GM18868 (cell line): ENCODE results near the gene LAMC1.
"Not testable (repeated sequence)": the region's sequence is repeated elsewhere in the genome, so short reads cannot be mapped to it uniquely, and the experiment has no call there.

Experiments used
- ATAC-seq: cut with Tn5 transposase; IDR thresholded peaks from one replicate; pipeline ENCODE4 v1.9.1; 2021; ENCODE audit warnings: mild to moderate bottlenecking, moderate library complexity; ENCODE audit not compliant: unreplicated experiment

The LAMC1 gene

DNA sequence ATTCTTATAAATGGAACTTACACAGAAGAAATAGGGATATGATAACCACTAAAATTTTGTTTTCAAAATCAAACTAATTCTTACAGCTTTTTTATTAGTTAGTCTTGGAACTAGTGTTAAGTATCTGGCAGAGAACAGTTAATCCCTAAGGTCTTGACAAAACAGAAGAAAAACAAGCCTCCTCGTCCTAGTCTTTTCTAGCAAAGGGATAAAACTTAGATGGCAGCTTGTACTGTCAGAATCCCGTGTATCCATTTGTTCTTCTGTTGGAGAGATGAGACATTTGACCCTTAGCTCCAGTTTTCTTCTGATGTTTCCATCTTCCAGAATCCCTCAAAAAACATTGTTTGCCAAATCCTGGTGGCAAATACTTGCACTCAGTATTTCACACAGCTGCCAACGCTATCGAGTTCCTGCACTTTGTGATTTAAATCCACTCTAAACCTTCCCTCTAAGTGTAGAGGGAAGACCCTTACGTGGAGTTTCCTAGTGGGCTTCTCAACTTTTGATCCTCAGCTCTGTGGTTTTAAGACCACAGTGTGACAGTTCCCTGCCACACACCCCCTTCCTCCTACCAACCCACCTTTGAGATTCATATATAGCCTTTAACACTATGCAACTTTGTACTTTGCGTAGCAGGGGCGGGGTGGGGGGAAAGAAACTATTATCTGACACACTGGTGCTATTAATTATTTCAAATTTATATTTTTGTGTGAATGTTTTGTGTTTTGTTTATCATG lies 120.5 kb downstream of the LAMC1 start:
- no peak for ATAC-seq

DNA sequence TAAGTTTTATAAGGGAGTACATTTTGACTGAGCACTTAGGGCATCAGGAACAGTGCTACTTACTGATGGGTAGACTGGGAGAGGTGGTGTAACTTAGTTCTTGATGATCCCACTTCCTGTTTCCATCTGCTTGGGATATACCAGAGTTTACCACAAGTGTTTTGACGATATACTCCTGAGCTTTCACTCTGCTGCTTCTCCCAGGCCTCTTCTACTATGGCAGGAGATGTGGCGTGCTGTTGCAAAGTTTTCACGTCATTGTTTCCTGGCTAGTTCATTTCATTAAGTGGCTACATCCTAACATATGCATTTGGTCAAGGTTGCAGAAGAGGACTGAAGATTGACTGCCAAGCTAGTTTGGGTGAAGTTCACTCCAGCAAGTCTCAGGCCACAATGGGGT lies 121.5 kb downstream of the LAMC1 start:
- ATAC-seq, result no peak

- no peak for ATAC-seq
These were observed 124.5 kb downstream of the LAMC1 start for GRCh38 chr1:183147735-183148134.

DNA sequence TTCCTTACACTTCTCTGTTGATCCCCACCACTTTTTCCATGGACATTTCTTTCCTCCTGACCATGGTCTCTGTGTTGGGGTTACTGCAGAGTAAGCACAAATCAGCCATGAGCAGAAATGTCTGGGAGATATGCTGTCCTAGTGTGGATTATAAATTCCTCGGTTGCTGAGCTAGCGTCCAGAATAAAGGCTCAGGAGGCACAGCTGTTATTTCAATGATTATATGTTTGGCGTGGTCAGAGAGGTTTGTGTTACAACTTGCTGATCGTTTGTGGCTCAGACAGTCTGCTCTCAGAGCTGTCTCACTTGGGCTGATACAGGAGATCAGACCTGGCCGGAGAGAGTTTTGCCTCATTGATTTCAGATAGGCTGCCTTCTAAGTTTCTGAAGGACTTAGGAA lies 125.4 kb downstream of the LAMC1 start:
- ATAC-seq, result no peak

- no peak for ATAC-seq
These were observed 126.1 kb downstream of the LAMC1 start for GRCh38 chr1:183149273-183149672.

DNA sequence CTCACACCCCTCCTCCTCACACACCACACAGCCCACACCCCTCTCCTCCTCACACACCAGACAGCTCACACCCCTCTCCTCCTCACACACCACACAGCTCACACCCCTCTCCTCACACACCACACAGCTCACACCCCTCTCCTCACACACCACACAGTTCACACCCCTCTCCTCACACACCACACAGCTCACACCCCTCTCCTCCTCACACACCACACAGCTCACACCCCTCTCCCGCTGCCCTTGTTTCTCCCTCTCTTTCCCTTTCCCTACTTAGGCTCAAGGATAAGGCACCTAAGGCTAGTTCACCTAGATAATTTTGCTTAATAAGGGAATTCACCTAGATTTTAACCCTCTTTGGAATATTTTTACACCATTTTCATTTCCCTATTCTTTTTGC lies 126.8 kb downstream of the LAMC1 start:
- ATAC-seq, result not testable (repeated sequence)

DNA sequence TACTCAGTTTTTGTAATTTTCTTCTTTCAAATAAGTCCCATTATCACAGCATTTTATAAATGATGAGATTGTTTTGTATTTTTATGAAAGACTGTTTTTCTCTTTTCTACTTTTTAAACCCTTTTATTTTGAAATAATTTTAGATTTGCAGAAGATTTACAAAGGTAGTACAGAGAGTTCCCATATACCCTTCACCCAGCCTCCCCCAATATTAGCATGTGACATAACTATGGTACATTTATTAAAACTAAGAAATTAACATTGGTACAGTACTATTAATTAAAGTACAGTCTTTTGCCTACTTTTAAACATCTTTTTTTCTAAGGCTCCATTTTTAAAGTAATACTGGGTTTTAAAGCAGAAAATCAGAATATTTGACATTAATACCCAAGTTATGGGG lies 127.2 kb downstream of the LAMC1 start:
- ATAC-seq, result no peak

GRCh38 chr1:183152180-183152579 lies 129.0 kb downstream of the LAMC1 start:
- no peak for ATAC-seq

DNA sequence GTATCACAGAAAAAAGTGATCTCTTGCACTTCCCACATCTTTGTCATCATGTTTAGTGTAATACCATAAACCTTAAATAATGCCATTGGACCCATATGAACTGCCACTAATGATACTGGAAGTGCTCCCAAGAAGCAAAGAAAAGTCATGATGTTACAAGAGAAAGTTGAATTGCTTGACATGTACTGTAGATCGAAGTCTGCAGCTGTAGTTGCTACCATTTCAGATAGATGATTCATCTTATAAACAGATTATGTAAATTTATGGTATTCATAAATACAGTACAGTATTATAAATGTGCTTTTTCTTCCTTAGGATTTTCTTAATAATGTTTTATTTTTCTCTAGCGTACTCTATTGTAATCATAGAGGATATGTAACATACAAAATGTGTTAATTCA lies 132.7 kb downstream of the LAMC1 start:
- no peak for ATAC-seq

DNA sequence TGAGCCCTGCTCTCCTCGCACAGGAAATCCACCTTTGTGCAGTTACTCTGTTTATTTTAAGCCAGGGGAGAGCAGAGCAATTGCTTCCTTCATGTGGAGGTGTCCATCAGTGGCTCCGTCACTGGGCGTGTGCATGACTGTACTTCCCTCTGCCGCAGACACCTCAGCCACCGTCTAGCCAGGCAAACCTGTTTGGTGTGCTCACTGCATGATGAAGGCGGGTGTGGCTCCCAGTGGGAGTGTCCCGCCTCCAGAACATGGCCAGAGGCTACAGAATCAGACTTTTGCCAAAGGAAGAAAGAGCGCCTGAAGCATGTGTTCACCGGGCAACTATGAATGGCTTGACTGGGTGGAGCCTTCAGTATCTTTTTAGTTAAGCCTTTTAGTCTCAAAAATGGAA lies 136.7 kb downstream of the LAMC1 start:
- ATAC-seq, result no peak

- no peak for ATAC-seq
These were observed 138.2 kb downstream of the LAMC1 start for GRCh38 chr1:183161391-183161790.

GRCh38 chr1:183163316-183163715 lies 140.1 kb downstream of the LAMC1 start:
- ATAC-seq, result no peak

DNA sequence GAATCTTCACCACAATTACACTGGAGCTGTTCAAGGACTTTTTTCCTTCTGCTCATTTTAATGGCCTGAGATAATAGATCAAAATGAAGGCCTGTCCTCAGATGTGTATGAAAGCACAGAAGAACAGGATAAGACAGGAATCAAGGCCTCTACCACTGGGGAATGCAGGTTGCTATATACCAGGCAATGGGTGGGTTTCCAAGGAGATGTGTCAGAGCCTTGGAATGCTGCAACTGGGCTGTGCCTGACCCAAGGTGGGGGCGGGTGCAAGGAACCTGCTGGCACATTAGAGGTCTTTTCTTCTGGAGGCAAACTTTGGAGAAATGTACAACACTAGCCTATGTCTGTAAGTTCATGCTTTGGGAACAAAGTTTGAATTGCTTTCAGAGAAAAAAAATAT lies 141.1 kb downstream of the LAMC1 start:
- ATAC-seq, result no peak

GRCh38 chr1:183164963-183165362 lies 141.7 kb downstream of the LAMC1 start:
- no peak for ATAC-seq

DNA sequence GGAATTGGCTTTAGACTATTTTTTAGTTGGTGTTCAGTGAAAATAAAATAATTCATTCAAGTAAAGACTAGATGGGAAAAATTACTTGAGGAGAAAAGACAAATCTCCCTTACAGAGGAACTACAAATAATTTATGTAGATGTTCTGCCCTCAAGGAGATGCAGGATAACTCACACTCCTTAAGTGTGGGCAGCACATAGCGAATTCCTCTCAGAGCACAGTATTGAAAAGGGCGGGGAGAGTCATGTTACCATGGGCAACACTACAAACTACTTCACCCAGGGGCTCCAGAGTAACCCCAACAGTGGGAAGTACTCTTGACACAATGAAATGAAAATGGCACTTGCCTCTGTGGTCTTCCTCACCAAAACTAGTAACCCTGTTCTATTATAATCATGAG lies 142.2 kb downstream of the LAMC1 start:
- ATAC-seq, result no peak

- ATAC-seq, result no peak
These were observed 143.2 kb downstream of the LAMC1 start for GRCh38 chr1:183166454-183166853.

DNA sequence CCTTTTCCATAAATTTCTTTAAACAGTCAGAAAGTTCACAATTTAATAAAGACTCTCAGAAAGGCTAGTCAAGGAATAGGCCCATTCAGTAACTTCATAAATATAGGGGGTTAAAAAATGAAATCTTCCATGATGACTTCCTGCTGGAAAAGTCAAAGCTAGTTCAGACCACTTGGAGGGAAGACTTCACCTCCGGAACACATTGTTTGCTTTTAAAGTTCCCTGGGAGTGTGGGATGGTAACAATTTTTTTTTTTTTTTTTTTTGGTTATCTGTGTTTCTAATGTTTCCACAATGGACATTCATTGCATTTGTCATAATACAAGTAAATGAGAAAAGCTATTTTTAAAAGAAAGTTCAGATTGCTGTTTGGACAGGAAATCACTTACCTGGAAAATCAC lies 144.5 kb downstream of the LAMC1 start:
- ATAC-seq, result no peak

- no peak for ATAC-seq
These were observed 145.1 kb downstream of the LAMC1 start for GRCh38 chr1:183168308-183168707.

DNA sequence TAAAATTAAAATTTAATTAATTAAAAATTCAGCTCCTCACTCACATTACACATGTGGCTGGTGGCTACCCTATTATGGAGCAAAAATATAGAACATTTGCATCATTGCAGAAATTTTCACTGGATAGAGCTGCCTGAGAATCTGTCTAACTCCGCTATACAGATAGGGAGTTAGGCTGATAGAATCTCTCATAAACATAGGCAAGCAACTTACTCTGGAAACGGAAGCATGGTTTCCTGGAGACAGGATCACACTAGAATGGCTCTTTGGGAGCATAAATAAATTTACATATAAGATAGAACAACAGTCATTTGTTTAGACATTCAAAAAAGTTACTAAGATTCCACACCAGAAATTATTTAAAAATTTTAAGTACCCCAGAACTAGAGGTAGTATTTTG lies 150.6 kb downstream of the LAMC1 start:
- ATAC-seq, result no peak

DNA sequence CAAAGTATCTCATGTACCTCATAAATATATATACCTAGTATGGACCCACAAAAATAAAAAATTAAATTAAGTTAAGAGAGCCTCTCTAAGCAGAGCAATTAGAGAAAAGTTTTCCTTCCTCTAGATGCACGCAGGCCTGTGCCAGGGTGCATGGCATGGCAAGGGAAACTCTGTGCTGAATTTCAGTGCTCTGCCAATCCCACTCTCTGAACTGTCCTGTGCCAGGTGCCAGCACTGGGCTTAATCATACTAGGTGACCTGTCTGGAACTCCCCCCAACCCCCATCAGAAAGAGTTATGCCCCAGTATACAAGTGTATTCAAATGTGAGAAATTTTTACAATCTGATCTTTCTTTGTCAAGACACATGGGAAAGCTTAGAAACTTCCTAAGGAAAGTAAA lies 152.4 kb downstream of the LAMC1 start:
- no peak for ATAC-seq

GRCh38 chr1:183178545-183178944 lies 155.3 kb downstream of the LAMC1 start:
- ATAC-seq, result no peak

DNA sequence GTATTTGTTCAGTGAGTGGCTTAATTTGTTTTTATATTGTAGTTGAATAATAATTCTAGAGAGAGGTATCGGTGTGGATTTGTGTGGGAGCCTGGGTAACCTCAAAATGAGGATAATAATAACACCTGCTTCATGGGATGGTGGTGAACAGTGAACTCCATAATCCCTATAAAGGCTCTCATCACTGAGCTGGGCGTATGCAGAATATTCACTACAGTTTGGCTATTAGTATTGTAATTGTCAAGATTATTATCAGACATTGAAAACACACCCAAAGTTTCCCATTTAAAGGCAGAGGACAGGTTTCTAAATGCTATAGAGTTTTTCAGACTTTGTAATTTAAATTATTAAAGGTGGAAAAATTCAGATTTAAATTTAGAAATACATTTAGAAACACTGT lies 155.8 kb downstream of the LAMC1 start:
- ATAC-seq, result no peak

GRCh38 chr1:183180218-183180617 lies 157.0 kb downstream of the LAMC1 start:
- peak; percentile 38 for ATAC-seq
